ENCODE measurements around the gene SP140. TPM values are rescaled to one million over a fixed set of nuclear protein-coding genes. Genes with fewer than 3 reads are reported as not detected.

The SP140 gene
- total RNA-seq, result 10 to 100 TPM; 51.2 to 55.1 TPM
- polyA plus RNA-seq (2013, experiment 1 of 2), result 52.5 TPM
- 52.7 TPM for polyA plus RNA-seq (2013, experiment 2 of 2)
- total RNA-seq, result 32.4 to 183 (median 75.7) reads per million in 172 experiments

- no peaks in the 10 kb centered on the region for H3K9me3 Mint-ChIP-seq
- peak; percentile 50 to 97 (median 70) for DNase-seq
- POLR2A ChIA-PET, result interaction anchor here (1.1 to 2.1 kb wide), 10 partner anchors 8 to 569 kb away, joined by 3 to 14 read pairs (median 5); partner anchors contain the start of gene SP140L
- Histone ChIP-seq H3K36me3 (ENCODE audit: insufficient read depth, low read length) (no peaks in the 10 kb centered on the region), H3K9me3 (ENCODE audit: control insufficient read depth in 1 of 2, insufficient read depth in 1 of 2, low read length in 2 of 2) (peaks cover 0 to 7% of the 10 kb centered on the region in 2 experiments), H3K27ac (ENCODE audit: low read depth in 1 of 2, low read length in 2 of 2) (peak within 1 kb of the TSS; percentile 64 to 89), H3K4me1 (ENCODE audit: insufficient read depth, low read length) (peaks cover 29% of the 10 kb centered on the region), H3K4me3 (ENCODE audit: low read length) (peak within 1 kb of the TSS; percentile 75), H3K27me3 (ENCODE audit: control insufficient read depth in 1 of 2, insufficient read depth in 2 of 2, low read length in 2 of 2) (no peaks in the 10 kb centered on the region)
- CTCF ChIA-PET, result interaction anchor here (1.1 kb wide), 1 partner anchor 66 kb away, joined by 3 read pairs; no protein-coding TSS in a partner anchor
- intact Hi-C loops (cut with DNase I, micrococcal nuclease), result loop anchor here in 1 of 2 experiments (5.0 kb wide), 3 partner anchors 37 to 572 kb away; partner anchors contain the start of gene SP100
- ATAC-seq (ENCODE audit: poor library complexity), result peak; percentile 89
- H3K36me3 Mint-ChIP-seq (ENCODE audit: low read depth), result peaks cover 20% of the 10 kb centered on the region
- peak within 1 kb of the TSS; percentile 90 for H3K4me3 Mint-ChIP-seq
- peak within 1 kb of the TSS; percentile 93 for H3K27ac Mint-ChIP-seq
- H3K27me3 Mint-ChIP-seq, result no peaks in the 10 kb centered on the region
- no peak for TF ChIP-seq CTCF (IDR thresholded peaks at IDR 0.05)
- peaks cover 64% of the 10 kb centered on the region for H3K4me1 Mint-ChIP-seq (ENCODE audit: low read depth)
Observed at GRCh38 chr2:230225486-230225885, at the start of gene SP140. TSS of gene SP140 (plus strand) at chr2:230225736. CDS start at chr2:230225845, 109 bp downstream.

- Histone ChIP-seq H3K4me3 (ENCODE audit: low read length) (no peak overlapping the region), H3K4me1 (ENCODE audit: insufficient read depth, low read length) (no peaks in the 10 kb centered on the region), H3K27ac (ENCODE audit: low read depth in 1 of 2, low read length in 2 of 2) (no peak overlapping the region), H3K36me3 (ENCODE audit: insufficient read depth, low read length) (peaks cover 99% of the 10 kb centered on the region), H3K9me3 (ENCODE audit: control insufficient read depth in 1 of 2, insufficient read depth in 1 of 2, low read length in 2 of 2) (no peaks in the 10 kb centered on the region), H3K27me3 (ENCODE audit: control insufficient read depth in 1 of 2, insufficient read depth in 2 of 2, low read length in 2 of 2) (no peaks in the 10 kb centered on the region)
- intact Hi-C loops (cut with DNase I, micrococcal nuclease), result no loop called here
- Mint-ChIP-seq H3K4me3 (no peak overlapping the region), H3K4me1 (ENCODE audit: low read depth) (no peaks in the 10 kb centered on the region), H3K27me3 (no peaks in the 10 kb centered on the region), H3K36me3 (ENCODE audit: low read depth) (peaks cover 99% of the 10 kb centered on the region), H3K9me3 (no peaks in the 10 kb centered on the region), H3K27ac (peak overlapping the region; percentile 13)
- POLR2A ChIA-PET, result no interaction called here
- TF ChIP-seq CTCF (IDR thresholded peaks at IDR 0.05), result no peak
- ATAC-seq (ENCODE audit: poor library complexity) (no peak), DNase-seq (no peak)
- CTCF ChIA-PET, result no interaction called here
Observed at GRCh38 chr2:230176996-230177395, 48.5 kb upstream of the SP140 start.

- peaks cover 99% of the 10 kb centered on the region for H3K36me3 Mint-ChIP-seq (ENCODE audit: low read depth)
- Histone ChIP-seq H3K36me3 (ENCODE audit: insufficient read depth, low read length) (peaks cover 98% of the 10 kb centered on the region), H3K4me3 (ENCODE audit: low read length) (no peak overlapping the region), H3K9me3 (ENCODE audit: control insufficient read depth in 1 of 2, insufficient read depth in 1 of 2, low read length in 2 of 2) (no peaks in the 10 kb centered on the region), H3K4me1 (ENCODE audit: insufficient read depth, low read length) (no peaks in the 10 kb centered on the region), H3K27me3 (ENCODE audit: control insufficient read depth in 1 of 2, insufficient read depth in 2 of 2, low read length in 2 of 2) (no peaks in the 10 kb centered on the region), H3K27ac (ENCODE audit: low read depth in 1 of 2, low read length in 2 of 2) (no peak overlapping the region)
- ATAC-seq (ENCODE audit: poor library complexity) (no peak), DNase-seq (no peak)
- no peak for TF ChIP-seq CTCF (IDR thresholded peaks at IDR 0.05)
- intact Hi-C loops (cut with DNase I, micrococcal nuclease), result no loop called here
- H3K4me3 Mint-ChIP-seq, result no peak overlapping the region
- ChIA-PET CTCF (no interaction called here), POLR2A (no interaction called here)
- H3K27me3 Mint-ChIP-seq, result no peaks in the 10 kb centered on the region
- H3K4me1 Mint-ChIP-seq (ENCODE audit: low read depth), result no peaks in the 10 kb centered on the region
- no peaks in the 10 kb centered on the region for H3K9me3 Mint-ChIP-seq
- peak overlapping the region; percentile 8 for H3K27ac Mint-ChIP-seq
Observed at GRCh38 chr2:230178546-230179485, 46.7 kb upstream of the SP140 start.
